ENCODE measurements around the gene TRIM28. TPM values are rescaled to one million over a fixed set of nuclear protein-coding genes. Genes with fewer than 3 reads are reported as not detected.
A peak's percentile ranks its signal among the peaks of the same experiment; 100 is the strongest.
"Not testable (repeated sequence)": the region's sequence is repeated elsewhere in the genome, so short reads cannot be mapped to it uniquely, and the experiment has no call there.

The TRIM28 gene
- total RNA-seq, 2 donors from 2014 or later = 205 to 412 TPM

DNA sequence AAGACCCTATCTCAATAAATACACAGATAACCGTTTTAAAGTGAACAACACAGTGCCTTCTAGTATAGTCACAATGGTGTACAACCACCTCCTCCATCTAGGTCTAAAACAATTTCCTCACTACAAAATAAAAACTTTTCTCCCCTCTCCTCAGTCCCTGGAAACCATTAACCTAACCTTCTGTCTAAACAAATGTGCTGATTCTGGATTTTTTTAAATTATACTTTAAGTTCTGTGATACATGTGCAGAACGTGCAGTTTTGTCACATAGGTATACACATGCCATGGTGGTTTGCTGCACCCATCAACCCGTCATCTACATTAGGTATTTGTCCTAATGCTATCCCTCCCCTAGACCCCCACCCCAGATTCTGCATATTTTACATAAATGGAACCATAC is 14.5 kb upstream of the TRIM28 start:
- TF ChIP-seq, protein P1, sequence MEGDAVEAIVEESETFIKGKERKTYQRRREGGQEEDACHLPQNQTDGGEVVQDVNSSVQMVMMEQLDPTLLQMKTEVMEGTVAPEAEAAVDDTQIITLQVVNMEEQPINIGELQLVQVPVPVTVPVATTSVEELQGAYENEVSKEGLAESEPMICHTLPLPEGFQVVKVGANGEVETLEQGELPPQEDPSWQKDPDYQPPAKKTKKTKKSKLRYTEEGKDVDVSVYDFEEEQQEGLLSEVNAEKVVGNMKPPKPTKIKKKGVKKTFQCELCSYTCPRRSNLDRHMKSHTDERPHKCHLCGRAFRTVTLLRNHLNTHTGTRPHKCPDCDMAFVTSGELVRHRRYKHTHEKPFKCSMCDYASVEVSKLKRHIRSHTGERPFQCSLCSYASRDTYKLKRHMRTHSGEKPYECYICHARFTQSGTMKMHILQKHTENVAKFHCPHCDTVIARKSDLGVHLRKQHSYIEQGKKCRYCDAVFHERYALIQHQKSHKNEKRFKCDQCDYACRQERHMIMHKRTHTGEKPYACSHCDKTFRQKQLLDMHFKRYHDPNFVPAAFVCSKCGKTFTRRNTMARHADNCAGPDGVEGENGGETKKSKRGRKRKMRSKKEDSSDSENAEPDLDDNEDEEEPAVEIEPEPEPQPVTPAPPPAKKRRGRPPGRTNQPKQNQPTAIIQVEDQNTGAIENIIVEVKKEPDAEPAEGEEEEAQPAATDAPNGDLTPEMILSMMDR (IDR thresholded peaks at IDR 0.05) = no peak
- no peaks in the 10 kb centered on the region for H3K9me3 ChIP-seq
- no peak for DNase-seq
- H3K27me3 ChIP-seq = no peaks in the 10 kb centered on the region
- no peaks in the 10 kb centered on the region for H3K36me3 ChIP-seq
- no peak overlapping the region for H3K4me3 ChIP-seq
- no peak overlapping the region for H3K27ac ChIP-seq
- intact Hi-C loops (cut with DNase I) = no loop called here
- no peaks in the 10 kb centered on the region for H3K4me1 ChIP-seq
- no peak overlapping the region for H3K9ac ChIP-seq (ENCODE audit: low read depth in 2 of 2, low read length in 2 of 2)

DNA sequence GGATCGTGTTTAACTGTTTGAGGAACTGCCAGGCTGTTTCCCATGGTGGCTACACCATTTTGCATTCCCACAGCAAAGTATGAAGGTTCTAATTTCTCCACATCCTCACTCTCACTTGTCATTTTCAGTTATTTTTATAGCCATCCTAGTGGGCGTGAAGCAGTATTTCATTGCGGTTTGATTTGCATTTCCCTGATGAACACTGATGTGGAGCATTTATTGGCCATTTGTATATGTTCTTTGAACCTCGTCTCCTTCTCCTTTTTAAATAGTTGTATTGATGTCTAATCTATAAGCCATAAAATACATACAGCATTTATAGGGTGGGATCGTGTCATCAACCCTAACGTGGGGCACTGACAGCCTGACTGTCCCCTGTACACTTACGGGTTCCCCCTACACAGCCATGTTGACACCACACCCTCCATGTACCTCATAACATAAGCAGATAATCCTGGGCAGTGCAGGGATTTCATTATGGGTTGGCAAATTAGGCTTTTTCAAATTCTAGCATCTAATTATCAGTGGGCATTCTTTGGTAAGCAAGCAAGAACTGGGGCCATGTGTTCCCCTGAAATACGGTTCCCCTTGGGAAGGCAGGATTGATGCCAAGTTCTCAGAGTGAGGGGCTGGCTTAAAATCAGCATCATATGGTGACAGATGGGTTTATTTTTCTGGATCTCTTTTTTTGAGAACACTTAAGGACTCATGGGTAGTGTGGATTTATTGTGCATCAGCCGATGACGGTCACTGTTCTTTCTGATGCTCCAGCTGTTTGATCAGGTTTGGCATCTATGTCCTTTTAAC is 12.6 kb upstream of the TRIM28 start:
- intact Hi-C loops (cut with DNase I) = no loop called here
- Histone ChIP-seq H3K9me3 (no peaks in the 10 kb centered on the region), H3K4me1 (no peaks in the 10 kb centered on the region), H3K27ac (no peak overlapping the region), H3K9ac (ENCODE audit: low read depth in 2 of 2, low read length in 2 of 2) (no peak overlapping the region), H3K4me3 (no peak overlapping the region), H3K36me3 (no peaks in the 10 kb centered on the region), H3K27me3 (no peaks in the 10 kb centered on the region)
- DNase-seq = no peak
- TF ChIP-seq, protein P1 (IDR thresholded peaks at IDR 0.05) = no peak

DNA sequence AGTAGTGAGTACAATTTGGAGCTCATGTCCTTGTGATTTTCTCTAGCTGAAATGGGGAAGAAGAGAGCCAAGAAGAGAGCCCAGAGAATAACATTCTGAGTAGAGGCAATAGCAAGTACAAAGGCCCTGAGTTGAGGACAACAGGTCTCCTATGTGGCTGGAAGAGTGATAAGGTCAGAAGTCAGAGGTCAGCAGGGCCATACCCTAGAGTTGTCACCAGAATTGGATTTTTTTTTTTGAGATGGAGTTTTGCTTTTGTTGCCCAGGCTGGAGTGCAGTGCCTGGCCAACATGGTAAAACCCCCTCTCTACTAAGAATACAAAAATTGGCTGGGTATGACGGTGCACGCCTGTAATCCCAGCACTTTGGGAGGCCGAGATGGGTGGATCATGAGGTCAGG is 8.0 kb upstream of the TRIM28 start:
- Histone ChIP-seq H3K27ac (no peak overlapping the region), H3K4me1 (no peaks in the 10 kb centered on the region), H3K4me3 (no peak overlapping the region), H3K9ac (ENCODE audit: low read depth in 2 of 2, low read length in 2 of 2) (no peak overlapping the region), H3K9me3 (no peaks in the 10 kb centered on the region), H3K36me3 (no peaks in the 10 kb centered on the region), H3K27me3 (peaks cover 8% of the 10 kb centered on the region)
- no peak for DNase-seq
- TF ChIP-seq, protein P1 (IDR thresholded peaks at IDR 0.05) = no peak
- intact Hi-C loops (cut with DNase I) = no loop called here

DNA sequence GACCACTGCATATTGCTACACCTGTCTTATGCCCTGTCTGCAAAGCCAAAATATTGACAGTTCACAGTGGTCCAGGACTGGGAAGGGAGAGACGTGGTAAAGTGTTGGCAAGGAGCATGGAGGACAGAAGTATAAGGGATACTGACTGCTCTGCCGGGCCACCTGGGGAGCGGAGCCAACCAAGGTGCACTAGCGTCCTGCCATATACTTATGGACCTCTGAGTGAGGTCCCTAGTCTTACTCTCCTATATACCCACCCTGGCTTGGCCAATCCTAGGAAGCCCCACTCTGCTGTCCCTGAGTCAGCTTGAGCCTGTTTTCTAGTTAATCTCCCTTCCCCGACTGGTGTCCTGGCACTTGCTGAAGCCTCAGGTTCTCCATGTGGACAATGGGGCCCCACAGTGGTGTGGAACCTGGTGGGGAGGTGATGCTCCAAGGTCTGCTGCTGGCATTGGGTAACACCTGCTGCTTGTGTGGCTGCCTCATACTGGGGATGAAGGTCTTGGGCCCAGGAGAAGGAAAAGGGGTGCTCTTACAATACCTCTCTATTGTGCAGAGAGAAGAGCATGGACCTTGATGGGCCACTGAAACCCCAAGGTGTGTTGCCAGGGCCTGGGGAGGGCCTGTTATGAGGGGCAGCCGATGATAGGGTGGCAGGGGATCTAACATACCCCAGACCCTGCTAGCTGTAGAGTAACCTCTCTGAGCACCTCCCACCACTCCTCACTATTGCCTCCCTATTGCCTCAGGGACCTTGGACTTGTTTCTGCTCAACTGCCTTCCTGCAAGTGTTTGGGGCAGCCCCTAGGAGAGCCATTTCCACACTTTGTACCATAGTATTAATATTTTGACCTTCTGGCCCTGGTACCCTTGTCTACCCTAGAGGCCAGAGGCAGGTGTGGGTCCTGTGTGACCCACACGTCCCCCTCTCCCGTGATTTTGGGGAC is 6.7 kb upstream of the TRIM28 start:
- intact Hi-C loops (cut with DNase I) = no loop called here
- H3K27ac ChIP-seq = no peak overlapping the region
- no peak overlapping the region for H3K9ac ChIP-seq (ENCODE audit: low read depth in 2 of 2, low read length in 2 of 2)
- TF ChIP-seq, protein P1 (IDR thresholded peaks at IDR 0.05) = no peak
- no peaks in the 10 kb centered on the region for H3K4me1 ChIP-seq
- DNase-seq = no peak
- peaks cover 8% of the 10 kb centered on the region for H3K27me3 ChIP-seq
- H3K4me3 ChIP-seq = no peak overlapping the region
- H3K36me3 ChIP-seq = no peaks in the 10 kb centered on the region
- H3K9me3 ChIP-seq = no peaks in the 10 kb centered on the region

DNA sequence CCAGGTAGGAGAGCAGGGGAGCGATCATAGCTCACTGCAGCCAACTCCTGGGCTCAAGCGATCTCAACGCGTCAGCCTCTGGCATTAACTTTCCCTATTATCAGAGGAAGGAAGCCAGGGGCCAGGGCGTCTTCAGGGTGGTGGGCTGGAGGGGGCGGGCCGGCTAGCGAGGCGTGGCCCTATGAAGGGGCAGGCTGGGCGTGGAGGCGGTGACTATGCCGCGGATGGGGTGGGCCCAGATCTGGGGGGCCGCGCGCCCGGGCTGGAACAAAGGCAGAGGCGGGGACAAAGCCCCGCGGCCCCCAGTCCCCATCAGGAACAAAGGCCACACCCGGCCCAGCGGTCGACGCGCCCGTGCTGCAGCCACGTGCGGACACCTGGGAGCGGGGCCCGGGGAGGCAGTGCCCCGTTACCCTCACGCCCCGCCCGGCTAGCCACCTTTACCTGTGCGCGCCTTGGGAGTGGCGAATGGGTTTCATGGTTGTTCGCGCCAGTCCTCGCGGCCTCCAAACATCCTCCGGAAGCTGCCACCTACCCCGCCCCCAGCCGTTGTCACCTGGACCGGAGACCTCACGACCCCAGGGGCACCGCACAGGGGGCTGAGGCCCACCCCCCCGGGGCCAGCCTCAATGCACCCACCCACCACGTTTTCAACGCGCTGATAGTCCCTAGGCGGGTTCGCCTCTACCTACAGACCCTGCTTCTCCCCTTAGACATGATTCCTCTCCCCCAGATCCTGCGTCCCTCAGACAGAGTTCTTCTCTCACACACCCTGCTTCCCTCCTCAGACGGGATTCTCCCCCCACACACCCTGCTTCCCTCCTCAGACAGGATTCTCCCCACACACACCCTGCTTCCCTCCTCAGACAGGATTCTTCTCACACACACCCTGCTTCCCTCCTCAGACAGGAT is 5.4 kb upstream of the TRIM28 start:
- H3K9ac ChIP-seq (ENCODE audit: low read depth in 2 of 2, low read length in 2 of 2) = peak overlapping the region in 1 of 2 donors; percentile 8
- no peak overlapping the region for H3K27ac ChIP-seq
- H3K27me3 ChIP-seq = peaks cover 8% of the 10 kb centered on the region
- TF ChIP-seq, protein P1 (IDR thresholded peaks at IDR 0.05) = no peak
- intact Hi-C loops (cut with DNase I) = no loop called here
- peak overlapping the region; percentile 10 for H3K4me3 ChIP-seq
- H3K4me1 ChIP-seq = no peaks in the 10 kb centered on the region
- no peaks in the 10 kb centered on the region for H3K9me3 ChIP-seq
- H3K36me3 ChIP-seq = no peaks in the 10 kb centered on the region
- peak; percentile 61 for DNase-seq

DNA sequence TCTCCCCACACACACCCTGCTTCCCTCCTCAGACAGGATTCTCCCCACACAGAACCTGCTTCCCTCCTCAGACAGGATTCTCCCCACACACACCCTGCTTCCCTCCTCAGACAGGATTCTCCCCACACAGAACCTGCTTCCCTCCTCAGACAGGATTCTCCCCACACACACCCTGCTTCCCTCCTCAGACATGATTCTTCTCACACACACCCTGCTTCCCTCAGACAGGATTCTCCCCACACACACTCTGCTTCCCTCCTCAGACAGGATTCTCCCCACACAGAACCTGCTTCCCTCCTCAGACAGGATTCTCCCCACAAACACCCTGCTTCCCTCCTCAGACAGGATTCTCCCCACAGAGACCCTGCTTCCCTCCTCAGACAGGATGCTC is 4.7 kb upstream of the TRIM28 start:
- intact Hi-C loops (cut with DNase I); H3K4me3 ChIP-seq; DNase-seq; H3K4me1 ChIP-seq; H3K9ac ChIP-seq (ENCODE audit: low read depth in 2 of 2, low read length in 2 of 2); H3K27ac ChIP-seq; H3K9me3 ChIP-seq; H3K27me3 ChIP-seq; H3K36me3 ChIP-seq: not testable (repeated sequence)

DNA sequence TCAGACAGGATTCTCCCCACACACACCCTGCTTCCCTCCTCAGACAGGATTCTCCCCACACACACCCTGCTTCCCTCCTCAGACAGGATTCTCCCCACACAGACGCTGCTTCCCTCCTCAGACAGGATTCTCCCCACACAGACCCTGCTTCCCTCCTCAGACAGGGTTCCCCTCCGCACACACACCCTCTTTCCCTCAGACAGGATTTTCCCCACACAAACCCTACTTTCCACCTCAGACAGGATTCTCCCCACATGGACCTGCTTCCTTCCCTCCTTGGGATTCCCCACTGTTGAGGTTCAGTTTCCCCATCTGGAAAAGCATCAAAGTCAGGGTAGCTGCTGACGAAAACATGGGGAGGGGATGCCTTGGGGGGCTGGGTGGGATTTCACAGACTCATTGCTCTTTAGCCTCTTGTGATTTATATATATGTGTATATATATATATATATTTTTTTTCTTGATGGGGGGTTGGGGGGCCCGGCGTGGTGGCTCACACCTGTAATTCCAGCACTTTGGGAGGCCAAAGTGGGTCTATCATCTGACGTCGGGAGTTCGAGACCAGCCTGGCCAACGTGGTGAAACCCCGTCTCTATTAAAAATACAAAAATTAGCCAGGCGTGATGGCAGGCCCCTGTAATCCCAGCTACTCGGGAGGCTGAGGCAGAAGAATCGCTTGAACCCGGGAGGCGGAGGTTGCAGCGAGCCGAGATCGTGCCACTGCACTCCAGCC is 1.1 kb upstream of the TRIM28 start:
- Histone ChIP-seq H3K4me3 (peak overlapping the region; percentile 90), H3K4me1 (peaks cover 13% of the 10 kb centered on the region), H3K27ac (peak overlapping the region; percentile 88)
- not testable (repeated sequence) for H3K27me3 ChIP-seq; H3K36me3 ChIP-seq; DNase-seq; H3K9me3 ChIP-seq; H3K9ac ChIP-seq (ENCODE audit: low read depth in 2 of 2, low read length in 2 of 2)
- intact Hi-C loops (cut with DNase I) = loop anchor here (2.0 kb wide), 1 partner anchor 22 kb away; no protein-coding TSS in a partner anchor

Measured in colonic mucosa (tissue), 4 donors.